Right cardiac atrium (tissue), 5 donors: ENCODE results near the gene CANT1. TPM values are rescaled to one million over a fixed set of nuclear protein-coding genes. Genes with fewer than 3 reads are reported as not detected.

Source experiments
- ATAC-seq, 2 donors: fragments of 200-7000 bp; cut with Tn5 transposase; one replicate each; pipeline versions ENCODE4 v1.8.0 to v1.9.1; 2020; ENCODE audit warnings: moderate library complexity in 2 of 2, mild to moderate bottlenecking in 1 of 2
- DNase-seq, 3 donors: peaks; one replicate each; pipeline ENCODE4 v3.0.0-alpha.2; 2020
- H3K27ac ChIP-seq: one replicate; pipeline ENCODE4 v1.5.1; 2013; ENCODE audit warnings: mild to moderate bottlenecking, low read length, control low read depth, moderate library complexity
- H3K27me3 ChIP-seq: one replicate; pipeline ENCODE4 v1.6.1; 2013; ENCODE audit not compliant: control insufficient read depth, insufficient read depth
- H3K4me1 ChIP-seq: one replicate; pipeline ENCODE4 v1.6.1; 2013; ENCODE audit warnings: low read length; ENCODE audit not compliant: control insufficient read depth, insufficient read depth
- H3K4me3 ChIP-seq: one replicate; pipeline ENCODE4 v1.5.1; 2013; ENCODE audit warnings: low read length, control low read depth
- H3K9me3 ChIP-seq: one replicate; pipeline ENCODE4 v1.6.1; 2013; ENCODE audit warnings: low read length; ENCODE audit not compliant: control insufficient read depth
- WGBS: extraction: QIAGEN DNeasy Blood & Tissue Kit; methylation state at CpG from one replicate; pipeline ENCODE4 v1.1.7; 2013; 5-methylcytosine and 5-hydroxymethylcytosine counted together
- intact Hi-C, 4 donors: fragments of 100-400 bp; cut with DNase I; formaldehyde crosslinking; loops; one replicate each; pipeline versions ENCODE4 v1.11.0 to v1.14.0; 2022 to 2023
- long read RNA-seq, 4 donors: library from polyadenylated mRNA; unstranded; transcript quantifications; one replicate each; pipeline ENCODE4 v2.0.0, GENCODE V29; 2020 to 2021
- polyA plus RNA-seq: library from polyadenylated mRNA; stranded (reverse); fragments of 200-250 nt; gene quantifications from one replicate; pipeline ENCODE4 v1.2.3, GENCODE V29; 2013
- total RNA-seq, 4 donors: library from RNA; stranded (reverse); fragmentation: NEBNext Ultra II Directional; extraction: Animal tissue kit (Norgen Biotek cat#: 25700); gene quantifications; one replicate each; pipeline ENCODE4 v1.2.1, GENCODE V29; 2021
- donor health status: healthy with polysubstance abuse.
- donor health status: DM: no; HTN: yes; CAD: no.
- donor health status: DM: no; HTN: no; CAD: no.
- donor health status: DM: no; HTN: yes; CAD: no; lungs with severe emphysema.
- donor health status: DM: yes; HTN: yes; CAD: no.

The CANT1 gene
- total RNA-seq (10 to 100 TPM; 28.1 to 38.8 (median 33.3) TPM), polyA plus RNA-seq (13.6 TPM)
- long read RNA-seq, donor 1, transcript CANT1-202 (5 exons, 3,252 nt): major isoform, 12 of 44 reads
- long read RNA-seq, donor 1, partial matches to known transcripts: 12 of 44 reads
- long read RNA-seq, donor 1, other reads (novel, unspliced or antisense): 16 of 44 reads
- long read RNA-seq, donor 2, transcript CANT1-202 (5 exons, 3,252 nt): major isoform, 7 of 22 reads
- long read RNA-seq, donor 2, partial matches to known transcripts: 4 of 22 reads
- long read RNA-seq, donor 2, other reads (novel, unspliced or antisense): 8 of 22 reads
- long read RNA-seq, donor 3, transcript CANT1-202 (5 exons, 3,252 nt): major isoform, 10 of 45 reads
- long read RNA-seq, donor 3, transcript CANT1-201 (4 exons, 3,534 nt): major isoform, 10 of 45 reads
- long read RNA-seq, donor 3, partial matches to known transcripts: 7 of 45 reads
- long read RNA-seq, donor 3, other reads (novel, unspliced or antisense): 18 of 45 reads
- long read RNA-seq, donor 4, partial matches to known transcripts: 4 of 13 reads
- long read RNA-seq, donor 4, other reads (novel, unspliced or antisense): 4 of 13 reads

DNA sequence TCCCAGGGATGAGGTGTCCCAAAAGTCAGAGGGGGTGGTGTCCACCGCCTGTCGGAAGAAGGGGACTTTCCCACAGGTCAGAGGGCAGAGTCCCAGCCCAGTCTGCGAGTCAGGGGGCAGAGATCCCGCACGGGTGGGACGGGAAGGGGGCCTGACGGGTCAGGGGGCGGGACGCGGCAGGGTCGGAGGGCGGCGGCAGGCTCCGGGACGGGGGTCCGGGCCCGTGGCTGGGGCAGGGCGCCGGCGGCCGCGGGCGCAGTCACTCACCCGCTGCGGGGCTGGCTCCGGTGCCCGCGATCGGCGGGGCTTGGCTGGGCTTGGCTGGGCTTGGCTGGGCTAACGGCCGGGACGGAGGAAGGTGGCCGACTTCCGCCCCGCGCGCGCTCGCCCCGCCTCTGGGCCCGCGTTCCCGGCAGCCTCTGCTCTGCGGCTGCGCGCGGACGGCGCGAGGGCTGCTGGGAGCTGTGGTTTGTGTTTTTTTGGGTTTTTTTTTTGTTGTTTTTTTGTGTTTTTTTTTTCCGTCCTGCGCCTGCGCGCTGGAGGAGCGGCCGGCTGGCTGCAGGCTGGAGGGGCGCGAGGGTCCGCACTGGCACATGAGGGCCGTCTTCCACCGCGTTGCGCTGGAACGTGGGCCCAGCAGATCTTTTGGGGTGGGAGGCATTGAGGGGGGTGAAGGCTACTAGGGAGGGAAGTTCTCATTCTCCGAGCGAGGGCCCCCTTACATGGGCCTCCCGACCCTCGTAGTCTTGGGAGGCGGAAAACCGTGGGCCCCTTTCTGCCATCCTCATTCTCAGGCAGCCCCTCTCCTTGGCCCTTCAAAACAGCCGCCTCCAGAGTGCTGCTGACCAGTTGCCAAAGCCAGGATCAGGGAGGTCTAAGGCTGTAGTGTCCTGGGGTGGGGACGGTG is at the start of gene CANT1:
TSS of gene CANT1 (minus strand) at position 368 of the 907 bp plus-strand sequence. CDS start 12,142 bp downstream, outside the sequence.
- peak; percentile 88 to 95 (median 95) for DNase-seq
- WGBS: 1% methylated on average over 73 of the region's 73 CpGs
- Histone ChIP-seq H3K9me3 (no peaks in the 10 kb centered on the region), H3K4me3 (peak within 1 kb of the TSS; percentile 86), H3K27me3 (no peaks in the 10 kb centered on the region), H3K4me1 (peaks cover 22% of the 10 kb centered on the region), H3K27ac (peak within 1 kb of the TSS; percentile 85)
- intact Hi-C loops: loop anchor here in 1 of 4 donors (10.0 kb wide), 1 partner anchor 75 kb away; no protein-coding TSS in a partner anchor
- ATAC-seq: peak; percentile 91 to 96

DNA sequence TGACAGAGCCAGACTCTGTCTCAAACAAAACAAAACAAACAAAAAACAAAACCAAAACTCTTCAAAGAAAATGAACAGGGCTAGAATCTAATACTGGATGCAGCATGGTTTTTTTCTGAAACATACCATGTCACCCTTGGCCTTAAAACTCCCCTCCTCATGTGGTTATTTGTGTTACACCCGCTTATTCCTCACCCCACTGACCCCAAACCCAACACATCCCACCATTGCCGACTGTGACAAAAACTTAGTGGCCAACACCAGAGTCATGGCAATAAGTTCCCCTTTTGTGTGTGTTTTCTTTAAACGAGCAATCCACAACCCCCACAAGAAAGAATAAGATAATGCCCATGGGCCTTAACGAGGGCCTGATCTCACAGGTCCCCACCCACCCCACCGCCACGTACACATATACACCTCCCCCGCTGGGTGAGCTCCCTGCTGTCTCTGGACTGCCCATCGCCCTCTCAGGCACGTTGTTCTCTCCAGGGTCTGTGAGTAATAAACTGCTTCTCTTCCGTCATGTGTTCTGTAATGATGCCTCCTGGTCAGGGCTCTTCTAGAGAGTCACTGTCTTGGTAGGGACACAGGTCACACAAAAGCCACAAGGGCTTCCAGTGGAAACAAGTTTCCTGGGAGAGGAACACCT is 48.3 kb upstream of the CANT1 start:
- DNase-seq: peak in 1 of 3 donors; percentile 26
- Histone ChIP-seq H3K9me3 (no peaks in the 10 kb centered on the region), H3K27me3 (no peaks in the 10 kb centered on the region), H3K4me1 (no peaks in the 10 kb centered on the region), H3K4me3 (no peak overlapping the region), H3K27ac (no peak overlapping the region)
- ATAC-seq: no peak
- WGBS: 83% methylated on average over 10 of the region's 10 CpGs
- intact Hi-C loops: no loop called here

DNA sequence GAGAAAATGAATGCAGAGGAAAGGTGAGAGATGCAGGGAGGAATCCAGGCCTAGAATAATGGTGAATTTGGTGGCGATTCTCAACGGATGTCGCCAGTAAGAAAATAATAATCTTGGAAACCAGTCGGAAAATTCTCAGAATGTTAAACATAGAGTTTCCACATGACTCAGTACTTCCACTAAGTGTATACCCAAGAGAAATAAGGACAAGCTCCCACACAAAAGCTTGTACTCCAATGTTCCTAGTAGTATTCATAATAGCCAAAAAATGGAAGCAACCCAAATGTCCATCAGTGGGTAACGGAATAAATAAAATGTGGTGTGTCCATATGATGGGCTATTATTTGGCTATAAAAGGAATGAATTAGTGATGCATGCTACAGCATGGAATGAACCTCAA is 45.6 kb upstream of the CANT1 start:
- no peak for ATAC-seq
- intact Hi-C loops: no loop called here
- no peak overlapping the region for H3K27ac ChIP-seq

DNA sequence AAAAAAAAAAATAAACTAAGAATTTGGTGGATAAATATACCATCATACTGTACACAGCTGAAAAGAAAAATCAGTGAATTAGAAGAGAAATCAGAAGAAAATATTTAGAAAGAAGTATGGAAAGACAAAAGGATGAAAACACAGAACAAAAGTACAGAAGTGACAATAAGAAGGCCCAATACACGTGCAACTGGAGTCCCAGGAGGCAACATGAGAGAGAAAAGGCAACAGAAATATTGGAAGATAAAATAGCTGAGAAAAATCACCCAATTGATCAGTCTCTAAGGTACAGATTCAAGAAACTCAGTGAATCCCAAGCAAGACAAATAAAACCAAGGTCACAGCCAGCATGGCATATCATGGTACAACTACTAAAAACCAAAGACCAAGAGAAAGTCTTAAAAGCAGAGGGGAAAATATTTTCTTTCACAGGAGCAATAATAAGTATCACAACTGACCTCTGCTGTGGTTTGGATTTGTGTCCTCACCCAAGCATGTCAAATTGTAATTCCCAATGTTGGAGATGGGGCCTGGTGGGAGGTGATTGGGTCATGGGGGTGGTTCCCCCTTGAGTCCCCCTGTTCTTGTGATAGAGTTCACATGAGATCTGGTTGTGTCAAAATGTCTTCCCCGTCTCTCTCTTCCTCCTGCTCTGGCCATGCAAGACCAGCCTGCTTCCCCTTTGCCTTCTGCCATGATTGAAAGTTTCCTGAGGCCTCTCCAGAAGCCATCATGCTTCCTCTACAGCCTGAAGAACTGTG is 44.8 kb upstream of the CANT1 start:
- 66% methylated on average over 2 of the region's 2 CpGs for WGBS
- intact Hi-C loops: no loop called here
- no peak for ATAC-seq
- Histone ChIP-seq H3K4me1 (no peaks in the 10 kb centered on the region), H3K4me3 (no peak overlapping the region), H3K9me3 (no peaks in the 10 kb centered on the region), H3K27me3 (no peaks in the 10 kb centered on the region), H3K27ac (no peak overlapping the region)
- no peak for DNase-seq

More for the DNA sequence above, 45.6 kb upstream of the CANT1 start:
- H3K4me1 ChIP-seq: no peaks in the 10 kb centered on the region
- H3K9me3 ChIP-seq: no peaks in the 10 kb centered on the region
- WGBS: 73% methylated on average over 5 of the region's 5 CpGs
- no peak for DNase-seq
- H3K27me3 ChIP-seq: no peaks in the 10 kb centered on the region
- H3K4me3 ChIP-seq: no peak overlapping the region

DNA sequence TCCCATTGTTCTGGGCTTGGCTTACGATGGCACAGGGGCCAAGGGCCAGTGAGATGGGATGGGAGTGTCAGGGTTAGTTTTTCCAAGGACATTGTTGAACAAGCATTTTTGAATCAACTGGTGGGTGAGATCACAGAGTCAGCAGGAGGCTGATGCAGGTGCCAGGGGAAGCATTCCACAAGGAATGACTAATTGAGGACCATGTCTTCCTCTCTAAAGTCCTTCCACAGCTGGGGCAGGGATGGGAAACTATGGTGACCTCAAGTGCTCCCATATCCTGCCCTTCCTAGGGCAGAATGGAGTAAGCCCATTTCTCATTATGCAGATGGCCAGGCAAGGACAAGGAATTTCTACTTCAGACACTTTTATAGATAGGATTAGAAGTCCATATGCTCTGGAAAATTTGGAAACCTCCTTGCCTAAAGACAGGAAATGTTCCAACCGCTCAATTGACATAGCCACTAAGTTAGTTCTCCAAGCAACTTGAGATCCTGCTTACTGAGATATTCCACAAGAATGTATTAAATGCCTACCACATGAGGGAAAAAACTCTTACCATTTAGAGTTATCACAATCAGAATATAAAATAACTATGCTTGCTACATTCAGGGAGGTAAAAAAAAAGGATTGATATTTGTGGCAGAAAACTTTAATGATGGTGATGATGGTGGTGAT is 43.8 kb upstream of the CANT1 start:
- H3K27ac ChIP-seq: no peak overlapping the region
- no peaks in the 10 kb centered on the region for H3K9me3 ChIP-seq
- no peaks in the 10 kb centered on the region for H3K27me3 ChIP-seq
- 68% methylated on average over 2 of the region's 2 CpGs for WGBS
- ATAC-seq: peak in 1 of 2 donors; percentile 48
- intact Hi-C loops: no loop called here
- no peaks in the 10 kb centered on the region for H3K4me1 ChIP-seq
- H3K4me3 ChIP-seq: no peak overlapping the region
- DNase-seq: peak in 1 of 3 donors; percentile 9

DNA sequence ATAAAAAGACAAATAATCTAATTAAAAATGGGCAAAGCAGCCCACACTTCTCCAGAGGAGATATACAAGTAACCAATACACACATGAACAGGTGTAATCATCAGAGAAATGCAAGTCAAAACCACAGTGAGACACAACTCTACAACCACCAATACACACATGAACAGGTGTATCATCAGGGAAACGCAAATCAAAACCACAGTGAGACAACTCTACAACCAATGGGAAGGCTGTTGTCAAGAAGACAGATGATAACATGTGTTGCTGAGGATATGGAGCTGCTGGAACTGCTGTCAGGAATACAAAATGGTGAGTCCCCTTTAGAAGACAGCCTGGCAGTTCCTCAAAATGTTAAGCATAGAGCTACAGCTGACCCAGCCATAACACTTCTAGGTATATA is 42.6 kb upstream of the CANT1 start:
- DNase-seq (no peak), ATAC-seq (no peak)
- Histone ChIP-seq H3K4me3 (no peak overlapping the region), H3K9me3 (no peaks in the 10 kb centered on the region), H3K4me1 (peaks cover 3% of the 10 kb centered on the region), H3K27ac (no peak overlapping the region), H3K27me3 (no peaks in the 10 kb centered on the region)
- intact Hi-C loops: no loop called here
- WGBS: 82% methylated on average over 1 of the region's 1 CpG

DNA sequence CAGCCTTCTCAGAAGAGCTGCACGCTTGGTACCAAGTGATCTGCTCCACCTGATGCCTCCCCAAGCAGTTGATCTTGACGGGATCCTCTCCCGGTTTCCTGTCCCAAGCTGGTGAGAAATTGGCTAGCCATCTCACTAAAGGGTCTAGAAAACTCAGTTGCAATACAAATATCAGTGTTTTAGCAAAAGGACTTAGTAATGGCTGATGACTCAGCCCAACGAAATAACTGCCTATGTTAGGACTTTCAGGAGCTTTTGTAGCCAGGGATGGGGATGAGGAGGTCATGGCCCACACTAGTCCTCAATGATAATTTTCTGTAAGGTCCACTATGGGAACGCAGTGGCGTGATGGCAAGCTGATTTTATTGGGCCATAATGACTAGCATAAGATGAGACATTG is 41.7 kb upstream of the CANT1 start:
- WGBS: 86% methylated on average over 6 of the region's 6 CpGs
- Histone ChIP-seq H3K4me3 (no peak overlapping the region), H3K4me1 (peaks cover 3% of the 10 kb centered on the region), H3K27ac (no peak overlapping the region), H3K27me3 (no peaks in the 10 kb centered on the region), H3K9me3 (no peaks in the 10 kb centered on the region)
- DNase-seq (no peak), ATAC-seq (no peak)
- intact Hi-C loops: no loop called here

DNA sequence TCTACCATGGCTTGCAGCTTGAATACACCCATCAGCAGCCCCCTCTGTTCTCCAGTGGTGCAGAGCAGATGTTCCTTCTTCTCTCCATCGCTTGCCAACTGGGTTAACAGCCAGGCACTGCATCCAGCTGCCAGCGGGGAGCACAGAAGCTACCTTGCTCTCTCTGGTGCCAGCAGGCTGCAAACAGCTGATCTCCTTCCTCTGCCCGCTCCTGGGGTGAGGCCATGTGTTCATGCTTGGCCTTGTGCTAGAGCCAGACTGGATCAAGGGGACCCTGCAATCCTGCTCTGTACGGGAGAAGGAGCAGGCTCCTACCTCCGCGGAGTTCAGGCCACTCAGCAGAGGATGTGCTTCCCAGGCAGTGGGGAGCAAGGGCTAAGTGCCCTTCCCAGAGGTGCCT is 41.0 kb upstream of the CANT1 start:
- DNase-seq: peak in 1 of 3 donors; percentile 32
- no peak overlapping the region for H3K27ac ChIP-seq
- 90% methylated on average over 6 of the region's 6 CpGs for WGBS
- intact Hi-C loops: no loop called here
- H3K4me3 ChIP-seq: no peak overlapping the region
- no peaks in the 10 kb centered on the region for H3K9me3 ChIP-seq
- no peak for ATAC-seq
- H3K27me3 ChIP-seq: no peaks in the 10 kb centered on the region
- peaks cover 3% of the 10 kb centered on the region for H3K4me1 ChIP-seq

DNA sequence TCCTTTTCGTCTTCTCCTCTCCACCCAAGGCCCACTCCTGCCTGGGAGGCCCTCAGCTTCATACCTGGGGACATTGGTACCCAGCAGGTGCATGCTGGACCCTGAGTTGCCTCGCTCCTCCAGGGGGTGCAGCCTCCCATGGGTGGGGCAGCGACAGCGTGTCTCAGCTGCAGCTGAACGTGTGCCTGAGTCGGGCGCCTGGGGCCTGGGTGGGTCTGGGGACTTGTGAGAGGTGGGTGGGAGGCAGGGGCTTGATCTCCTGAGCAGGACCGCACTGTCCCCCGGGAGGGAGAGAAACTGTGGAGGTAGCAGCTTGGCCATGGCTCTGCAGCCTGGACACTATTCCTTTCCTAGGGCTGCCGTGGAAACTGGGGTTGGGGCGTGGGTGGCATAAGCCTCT is 40.3 kb upstream of the CANT1 start:
- H3K27me3 ChIP-seq: no peaks in the 10 kb centered on the region
- intact Hi-C loops: loop anchor here in 1 of 4 donors (5.0 kb wide), 1 partner anchor 32 kb away; no protein-coding TSS in a partner anchor
- 95% methylated on average over 11 of the region's 11 CpGs for WGBS
- peaks cover 3% of the 10 kb centered on the region for H3K4me1 ChIP-seq
- H3K27ac ChIP-seq: no peak overlapping the region
- no peak overlapping the region for H3K4me3 ChIP-seq
- no peaks in the 10 kb centered on the region for H3K9me3 ChIP-seq
- peak in 1 of 3 donors; percentile 41 for DNase-seq
- ATAC-seq: no peak
